Measurements from ENCODE around the gene WDR5B.
"Not testable (repeated sequence)": the region's sequence is repeated elsewhere in the genome, so short reads cannot be mapped to it uniquely, and the experiment has no call there.

The WDR5B gene

GRCh38 chr3:122407946-122408345 is 7.9 kb downstream of the WDR5B start:
- no peak for FAIRE-seq

- no peak for FAIRE-seq
Measured at GRCh38 chr3:122406198-122406597, 9.7 kb downstream of the WDR5B start.

GRCh38 chr3:122405015-122405414 is 10.8 kb downstream of the WDR5B start:
- no peak for FAIRE-seq

GRCh38 chr3:122403489-122403888 is 12.4 kb downstream of the WDR5B start:
- FAIRE-seq = no peak

GRCh38 chr3:122398920-122399319 is 16.9 kb downstream of the WDR5B start:
- no peak for FAIRE-seq

- FAIRE-seq = no peak
Measured at GRCh38 chr3:122397201-122397600, 18.7 kb downstream of the WDR5B start.

GRCh38 chr3:122396511-122396910 is 19.4 kb downstream of the WDR5B start:
- FAIRE-seq = no peak

GRCh38 chr3:122395582-122395981 is 20.3 kb downstream of the WDR5B start:
- no peak for FAIRE-seq

- no peak for FAIRE-seq
Measured at GRCh38 chr3:122394173-122394572, 21.7 kb downstream of the WDR5B start.

- FAIRE-seq = peak; percentile 96
Measured at GRCh38 chr3:122392868-122393844, 22.7 kb downstream of the WDR5B start.

GRCh38 chr3:122391681-122392446 is 24.0 kb downstream of the WDR5B start:
- FAIRE-seq = no peak

- no peak for FAIRE-seq
Measured at GRCh38 chr3:122390665-122391064, 25.2 kb downstream of the WDR5B start.

GRCh38 chr3:122389892-122390291 is 26.0 kb downstream of the WDR5B start:
- no peak for FAIRE-seq

- FAIRE-seq = no peak
Measured at GRCh38 chr3:122389197-122389596, 26.7 kb downstream of the WDR5B start.

- no peak for FAIRE-seq
Measured at GRCh38 chr3:122387709-122388108, 28.2 kb downstream of the WDR5B start.

GRCh38 chr3:122383771-122384697 is 31.8 kb downstream of the WDR5B start, which contains the start of gene FAM162A:
Gene FAM162A, plus strand, starts transcription at chr3:122384182. Its CDS starts 84 bp downstream, at chr3:122384266.
- no peak for FAIRE-seq

GRCh38 chr3:122382888-122383666 is 32.8 kb downstream of the WDR5B start, which contains the start of gene MIX23:
Gene MIX23, minus strand, starts transcription at chr3:122383231. Its CDS starts 7 bp downstream, at chr3:122383224.
- FAIRE-seq = peak; percentile 85

- no peak for FAIRE-seq
Measured at GRCh38 chr3:122377975-122378374, 37.9 kb downstream of the WDR5B start.

- no peak for FAIRE-seq
Measured at GRCh38 chr3:122374034-122374433, 41.8 kb downstream of the WDR5B start.

- no peak for FAIRE-seq
Measured at GRCh38 chr3:122366379-122366749, 49.5 kb downstream of the WDR5B start.

- FAIRE-seq = not testable (repeated sequence)
Measured at GRCh38 chr3:122365582-122366378, 50.1 kb downstream of the WDR5B start.

Measured in A204.1 (cell line).